HG02840 (cell line): ENCODE data around the gene TAMALIN.

Experiments used
- ATAC-seq: cut with Tn5 transposase; IDR thresholded peaks from one replicate; pipeline ENCODE4 v1.9.1; 2021; ENCODE audit warnings: mild to moderate bottlenecking, moderate library complexity, moderate number of reproducible peaks; ENCODE audit not compliant: unreplicated experiment, low FRiP score

TAMALIN gene

DNA sequence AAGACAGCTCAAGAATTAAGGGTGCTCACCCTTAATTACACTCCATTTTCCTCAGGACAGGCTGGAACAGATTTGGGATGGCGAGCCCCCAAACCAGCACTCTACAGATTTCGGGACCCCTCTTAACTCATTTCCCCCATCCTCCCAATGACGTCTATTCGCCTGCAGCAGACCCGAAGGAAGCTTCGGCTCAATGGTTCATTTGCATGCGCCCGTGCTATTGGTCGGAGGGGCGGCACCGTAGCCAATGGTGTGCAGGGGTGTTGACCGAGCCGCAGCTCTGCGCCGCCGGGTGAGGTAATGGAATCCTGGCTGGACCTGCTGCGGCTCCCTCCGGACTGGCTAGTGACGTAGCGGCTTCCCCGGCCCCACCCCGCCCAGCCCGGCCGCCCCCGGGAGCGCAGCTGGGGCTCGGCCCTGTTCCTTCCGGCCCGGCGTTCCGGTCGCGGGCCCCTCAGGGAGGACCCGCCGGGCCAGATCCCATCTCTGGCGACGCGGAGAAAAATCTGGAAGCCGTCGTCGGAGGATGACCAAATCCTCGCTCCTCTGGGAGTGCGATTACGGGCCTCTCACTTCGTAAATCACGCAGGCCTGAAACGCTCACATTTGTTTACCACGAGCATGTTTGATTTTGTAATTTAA lies 26.2 kb downstream of the TAMALIN start:
- ATAC-seq: peak; percentile 74

DNA sequence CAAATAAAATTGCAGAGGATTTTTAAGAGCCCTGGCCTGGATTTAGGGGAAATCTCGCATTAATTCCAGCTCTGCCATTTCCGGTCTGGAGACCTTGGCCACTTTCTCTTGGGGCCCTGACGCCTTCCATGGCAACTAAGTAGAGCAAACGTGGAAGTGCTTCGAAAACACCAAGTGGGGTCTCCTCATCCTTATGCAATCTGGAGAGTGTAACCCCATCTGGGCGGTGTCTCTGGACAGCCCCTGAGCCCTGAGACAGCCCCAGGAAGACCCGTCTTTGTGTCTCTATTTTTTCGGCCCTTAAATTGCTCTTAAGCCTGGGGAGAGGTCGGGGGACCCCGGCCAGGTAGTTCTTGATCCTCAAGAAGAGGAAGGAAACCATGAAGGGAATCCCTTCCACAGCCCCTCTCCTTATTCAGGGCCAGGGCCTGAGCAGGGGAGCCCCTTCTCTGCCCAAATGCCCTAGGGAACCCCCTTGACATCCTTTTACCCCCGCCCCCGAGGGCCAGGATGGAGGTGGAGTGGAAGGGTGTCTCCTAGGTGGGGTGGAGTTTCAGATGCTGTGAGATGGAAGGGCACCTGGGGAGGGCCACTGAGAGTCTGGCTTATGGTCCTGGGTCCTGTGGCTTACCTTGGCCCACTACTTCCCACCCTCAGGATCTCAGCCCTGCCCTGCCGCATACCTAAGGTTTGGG lies 26.8 kb downstream of the TAMALIN start:
- no peak for ATAC-seq

DNA sequence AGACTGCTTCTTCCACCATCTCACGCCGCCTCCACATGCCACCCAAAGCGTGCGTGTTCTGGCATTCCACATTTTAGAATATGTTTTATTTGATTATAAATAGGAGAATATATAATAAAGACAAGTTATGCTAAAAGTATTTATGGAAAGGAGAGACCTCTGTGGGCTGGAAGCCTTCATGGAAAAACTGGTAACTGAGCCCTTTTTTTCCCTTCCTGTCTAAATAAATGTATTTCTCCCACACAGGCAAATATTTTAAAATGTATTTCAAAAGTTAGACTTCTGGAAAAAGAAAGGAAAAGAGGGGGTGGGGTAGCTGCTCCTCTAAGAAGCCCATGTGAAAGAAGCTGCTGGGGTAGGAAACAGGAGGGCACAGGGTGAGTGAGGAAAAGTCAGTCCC lies 28.4 kb downstream of the TAMALIN start:
- ATAC-seq: no peak

DNA sequence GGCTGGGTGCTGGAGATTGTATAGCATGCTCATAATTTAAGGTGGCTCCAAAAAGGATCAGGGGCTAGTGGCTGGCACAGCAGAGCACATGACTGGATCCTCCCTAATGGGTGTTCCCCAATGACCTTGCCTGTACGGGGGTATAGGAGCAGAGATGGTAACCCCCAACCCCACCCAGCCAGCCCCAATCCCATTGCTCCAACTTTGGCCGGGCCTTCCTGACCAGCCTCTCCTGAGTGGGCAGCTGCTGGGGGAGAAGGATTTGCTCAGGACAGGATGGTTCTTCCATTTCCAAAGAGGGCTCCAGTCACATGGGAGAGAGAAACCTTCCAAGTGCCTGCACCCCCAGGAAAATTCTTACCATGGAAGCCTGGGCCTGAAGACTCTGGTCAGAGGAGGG lies 29.2 kb downstream of the TAMALIN start:
- no peak for ATAC-seq

DNA sequence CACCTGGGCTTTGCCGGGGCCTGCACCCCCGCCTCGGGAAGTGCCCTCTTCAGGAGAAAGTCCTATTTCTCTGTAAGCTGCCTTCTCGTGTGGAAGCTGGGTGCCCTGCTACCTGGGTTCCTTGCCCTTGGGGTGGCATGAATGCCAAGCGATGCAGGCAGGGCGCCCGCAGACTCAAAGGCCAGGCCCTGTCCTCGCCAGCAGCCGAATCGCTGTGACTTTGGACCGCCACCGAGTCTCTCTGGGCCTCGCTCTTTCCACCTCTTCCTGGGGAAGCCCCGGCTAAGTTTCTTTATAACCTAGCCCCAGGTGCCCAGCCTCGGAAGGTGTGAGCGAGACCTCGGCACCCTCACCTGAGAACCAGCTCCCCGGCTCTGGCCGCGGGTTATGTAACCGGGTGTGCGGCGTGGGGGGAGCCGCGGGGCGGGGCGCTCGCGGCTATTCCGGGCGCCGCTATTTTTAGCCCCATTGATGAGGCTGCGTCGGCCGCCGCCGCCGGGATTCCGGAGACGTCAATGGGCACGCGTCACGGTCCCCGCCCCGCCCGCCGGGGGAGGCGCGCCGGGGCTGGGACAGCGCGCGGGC lies 29.9 kb downstream of the TAMALIN start:
- peak; percentile 47 for ATAC-seq

DNA sequence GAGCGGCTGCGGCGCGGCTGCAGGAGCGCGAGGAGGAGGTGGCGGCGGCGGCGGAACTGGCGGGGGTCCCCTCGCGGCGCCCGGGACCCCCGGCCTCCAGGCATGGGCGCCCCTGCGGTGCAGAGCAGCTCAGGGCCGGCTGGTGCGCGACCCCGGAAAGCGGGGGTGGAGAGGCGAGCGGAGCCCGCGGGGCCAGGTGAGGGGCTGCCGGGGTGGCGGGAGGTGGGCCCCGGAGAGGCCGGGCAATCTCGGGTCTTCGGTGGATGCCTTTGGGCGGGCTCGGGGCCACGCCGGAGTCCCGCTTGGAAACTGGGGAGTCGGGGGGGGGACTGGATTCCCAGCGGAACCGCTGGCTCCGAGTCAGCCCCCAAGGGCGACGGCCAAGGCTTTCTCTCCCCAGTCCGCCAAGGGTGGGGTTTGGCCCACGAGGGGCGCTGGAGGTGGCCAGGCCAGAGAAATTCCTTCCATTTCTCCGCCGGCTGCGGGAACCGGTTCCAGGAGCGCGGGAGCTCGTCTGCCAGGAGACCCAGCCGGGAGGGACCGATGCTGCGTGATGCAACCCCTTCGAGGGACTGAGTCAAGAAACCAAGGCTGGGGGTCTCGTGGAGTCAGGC lies 30.6 kb downstream of the TAMALIN start:
- ATAC-seq: no peak

DNA sequence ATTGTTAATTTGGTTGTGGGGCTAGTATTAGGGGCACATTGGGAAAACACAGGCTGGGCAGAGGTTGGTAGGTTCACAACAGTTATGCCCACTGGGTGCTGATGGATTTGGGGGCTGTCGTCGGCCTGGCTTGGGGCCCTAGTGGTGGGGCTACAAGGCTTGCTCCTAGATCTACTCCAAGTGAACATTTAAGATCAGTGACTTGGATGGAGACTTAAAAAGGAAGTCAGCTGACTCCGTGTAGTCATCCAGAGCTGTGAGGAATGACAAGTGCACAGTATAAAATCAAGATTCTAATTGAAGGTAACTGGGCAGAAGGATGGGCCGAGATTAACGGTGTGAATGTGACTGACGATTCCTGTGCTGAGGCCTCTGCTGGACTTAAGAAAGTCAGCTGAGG lies 31.7 kb downstream of the TAMALIN start:
- ATAC-seq: no peak

DNA sequence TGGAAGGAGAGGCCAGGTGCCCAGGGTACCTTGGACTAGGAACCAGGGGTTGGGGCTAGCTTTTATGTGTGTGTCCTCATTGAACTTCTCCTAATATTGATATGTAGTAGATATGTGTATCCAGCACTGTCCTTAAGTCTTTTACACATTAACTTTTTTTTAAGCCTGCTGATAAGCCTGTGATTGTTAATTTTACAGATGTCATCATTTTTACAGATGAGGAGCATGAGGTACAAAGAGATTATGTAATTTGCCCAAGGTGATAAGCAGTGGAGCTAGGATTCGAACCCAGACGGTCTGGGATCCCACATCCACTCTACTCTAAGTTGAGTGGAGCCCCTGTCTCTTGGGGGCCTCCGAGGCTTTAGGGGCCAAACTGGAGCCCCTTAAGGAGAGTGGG lies 34.3 kb downstream of the TAMALIN start:
- ATAC-seq: no peak

DNA sequence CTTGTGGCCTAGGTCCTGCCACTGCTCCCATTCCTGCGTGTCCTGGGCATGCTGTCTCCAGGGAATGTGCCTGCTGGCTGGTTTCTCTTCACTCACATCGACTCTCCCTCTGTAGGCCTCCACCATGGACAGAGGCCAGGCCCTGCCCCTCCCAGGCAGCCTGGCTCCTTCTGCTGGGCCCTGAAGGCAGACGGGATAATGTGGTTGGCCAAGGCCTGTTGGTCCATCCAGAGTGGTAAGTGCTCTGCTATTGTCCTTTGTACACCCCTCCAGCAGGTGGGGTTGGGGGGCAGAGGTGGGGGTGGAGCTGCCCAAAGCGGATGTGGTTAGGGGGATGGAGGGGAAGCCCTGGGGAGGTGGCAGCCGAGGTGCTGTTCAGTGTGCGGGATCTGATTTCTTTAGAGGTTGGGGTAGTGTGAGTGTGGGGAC lies 35.0 kb downstream of the TAMALIN start:
- ATAC-seq: no peak

DNA sequence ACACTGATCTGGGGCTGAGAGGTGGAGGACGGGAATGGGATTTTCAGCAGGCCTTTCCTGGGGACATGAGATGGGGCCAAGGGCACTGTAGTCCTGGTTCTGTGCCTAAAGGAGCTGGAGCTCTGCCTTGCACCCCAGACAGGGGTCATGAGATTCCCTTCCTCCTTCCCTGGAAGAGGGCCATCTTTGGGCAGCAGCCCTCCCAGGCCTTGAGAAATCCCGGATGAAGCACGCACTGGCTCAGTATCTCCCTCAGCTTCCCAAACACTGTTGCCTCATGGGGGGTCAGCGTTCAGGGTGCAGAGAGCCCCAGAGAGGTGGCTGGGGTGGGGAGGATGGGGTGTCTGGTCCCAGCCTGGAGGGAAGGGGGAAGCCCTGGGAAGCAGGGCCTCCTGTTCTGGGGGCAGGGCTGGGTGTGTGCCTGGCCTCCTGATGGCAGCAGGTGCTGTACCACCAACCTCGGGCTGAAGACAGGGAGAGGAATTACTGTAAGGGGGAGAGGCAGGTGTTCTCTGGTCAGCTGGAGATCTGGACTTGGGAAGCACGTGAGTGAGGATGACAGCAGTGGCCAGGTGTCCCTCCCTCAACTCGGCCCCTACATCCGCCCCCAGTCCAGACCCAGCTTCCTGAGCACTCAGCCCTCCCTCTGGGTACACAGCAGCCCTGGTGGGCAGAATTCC lies 36.1 kb downstream of the TAMALIN start:
- ATAC-seq: no peak

DNA sequence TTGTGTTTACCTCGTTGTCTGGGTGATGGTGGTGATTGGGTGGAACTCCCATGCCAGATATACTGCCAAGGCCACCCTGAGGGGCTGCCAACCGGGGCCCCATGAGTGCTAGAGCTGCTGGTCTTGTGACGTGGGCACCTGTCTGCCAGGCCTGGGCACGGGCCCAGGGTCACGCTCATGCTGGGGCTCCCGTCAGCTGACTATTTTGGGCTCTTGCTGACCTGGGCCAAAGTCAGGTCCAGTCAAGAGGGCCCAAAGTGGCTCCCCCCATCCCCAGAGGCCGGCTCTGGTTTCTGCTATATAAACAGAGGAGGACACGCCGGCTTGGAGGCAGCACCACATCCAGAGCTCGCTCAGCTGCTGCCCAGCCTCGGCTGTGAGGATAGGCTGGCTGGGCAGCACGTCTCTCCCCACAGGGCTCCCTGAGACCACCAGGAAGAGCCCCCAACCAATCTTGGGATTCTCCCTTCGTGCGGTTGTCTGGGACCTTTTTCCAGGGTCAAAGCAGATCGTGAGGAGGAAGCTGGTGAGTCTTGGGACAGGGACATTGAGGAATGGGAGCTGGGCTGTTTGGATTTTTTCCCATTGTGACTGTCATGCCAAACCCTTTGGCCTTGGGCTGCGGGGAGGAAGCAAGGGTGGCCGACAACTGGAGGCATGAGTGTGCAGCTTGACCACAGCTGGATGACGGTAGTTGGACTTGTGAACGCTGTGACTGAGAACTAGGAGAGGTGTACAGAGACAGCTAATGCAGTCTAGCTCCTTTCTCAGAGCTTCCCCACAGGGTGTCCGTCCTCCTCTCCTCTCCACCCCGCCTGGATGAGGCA lies 36.9 kb downstream of the TAMALIN start:
- no peak for ATAC-seq

DNA sequence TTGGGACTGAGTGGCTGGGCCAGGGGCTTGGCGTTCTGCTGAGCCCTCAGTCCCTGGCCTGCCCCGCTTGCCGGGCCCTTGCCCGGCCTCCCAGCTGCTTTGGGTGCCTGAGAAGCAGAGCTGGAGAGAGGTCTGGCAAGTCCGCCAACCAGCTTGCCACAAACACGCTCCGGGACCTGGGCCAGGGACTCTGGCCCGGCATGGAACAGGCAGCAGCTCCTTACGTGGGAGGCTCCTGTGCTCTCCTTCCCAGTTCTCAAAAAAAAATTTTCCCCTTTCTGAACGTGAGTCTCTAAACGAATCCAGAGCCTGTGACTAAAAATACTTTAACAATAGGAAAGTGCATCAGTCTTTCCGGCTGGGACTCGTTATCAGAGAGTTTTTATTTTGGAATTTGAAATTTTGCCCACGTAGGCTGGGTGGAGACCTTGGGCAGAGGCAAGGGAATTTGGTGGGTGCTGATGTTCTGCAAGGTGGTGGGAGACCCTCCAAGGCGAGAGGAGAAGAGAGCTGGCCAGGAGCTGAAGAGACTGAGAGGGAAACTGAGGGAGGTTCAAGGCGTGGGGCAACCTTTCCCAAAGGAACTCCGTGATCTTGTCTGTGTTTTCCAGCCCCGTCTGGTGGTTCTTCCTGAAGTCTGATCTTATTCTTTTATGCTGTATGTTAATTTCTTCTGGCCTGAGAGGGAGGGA lies 37.7 kb downstream of the TAMALIN start:
- no peak for ATAC-seq

DNA sequence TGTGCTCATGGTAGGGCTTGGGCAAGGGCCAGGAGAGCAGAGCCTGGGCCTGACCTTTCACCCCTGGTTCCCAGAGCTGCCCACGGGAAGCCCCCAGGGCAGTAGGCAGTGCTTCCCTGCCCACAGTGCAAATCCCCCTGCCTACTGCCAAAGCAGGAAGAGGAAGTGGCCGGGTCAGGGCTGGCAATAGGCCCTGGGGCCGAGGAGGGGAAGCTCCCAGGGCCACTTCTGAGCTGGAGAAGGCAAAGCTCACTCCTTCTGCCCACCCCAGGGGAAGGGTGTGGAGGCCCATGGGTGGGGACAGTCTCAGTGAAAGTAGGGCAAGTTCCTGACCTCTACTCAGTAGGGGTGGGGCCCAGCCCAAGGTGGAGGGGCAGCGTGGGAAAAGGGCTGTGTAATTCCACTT lies 39.1 kb downstream of the TAMALIN start:
- no peak for ATAC-seq

DNA sequence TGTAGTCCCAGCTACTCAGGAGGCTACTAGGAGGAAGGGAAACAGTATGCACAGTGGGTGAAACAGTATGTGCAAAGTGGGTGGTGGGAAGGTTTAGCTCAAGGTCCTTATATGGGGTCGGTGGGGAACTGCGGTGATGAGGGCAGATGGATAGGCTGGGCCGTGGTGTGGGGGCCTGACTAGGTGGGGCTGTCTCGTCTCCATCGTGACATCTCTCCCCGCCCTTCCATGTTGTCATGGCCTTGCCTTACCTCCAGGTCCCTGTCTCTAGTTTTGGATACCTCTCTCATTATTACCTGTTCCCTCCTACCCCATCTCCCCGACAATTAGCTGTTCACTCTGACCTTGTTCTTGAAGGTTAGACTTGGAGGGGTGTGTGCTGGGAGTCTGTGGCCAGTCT lies 40.1 kb downstream of the TAMALIN start:
- ATAC-seq: no peak

DNA sequence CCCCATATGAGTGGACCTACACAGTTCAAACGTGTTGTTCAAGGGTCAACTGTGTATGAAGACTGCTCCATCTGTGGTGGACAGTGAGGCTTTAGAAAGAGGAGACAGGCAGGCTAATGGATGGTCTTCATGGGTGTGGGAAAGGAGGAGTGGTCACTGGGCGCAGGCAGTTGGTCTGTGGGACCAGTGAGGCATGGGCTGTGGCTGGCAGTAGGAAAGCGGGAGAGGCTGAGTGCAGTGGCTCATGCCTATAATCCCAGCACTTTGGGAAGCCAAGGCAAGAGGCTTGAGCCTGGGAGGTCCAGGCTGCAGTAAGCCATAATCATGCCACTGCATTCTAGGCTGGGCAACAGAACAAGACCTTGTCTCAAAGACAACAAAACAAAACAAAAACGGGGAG lies 42.5 kb downstream of the TAMALIN start:
- ATAC-seq: no peak

DNA sequence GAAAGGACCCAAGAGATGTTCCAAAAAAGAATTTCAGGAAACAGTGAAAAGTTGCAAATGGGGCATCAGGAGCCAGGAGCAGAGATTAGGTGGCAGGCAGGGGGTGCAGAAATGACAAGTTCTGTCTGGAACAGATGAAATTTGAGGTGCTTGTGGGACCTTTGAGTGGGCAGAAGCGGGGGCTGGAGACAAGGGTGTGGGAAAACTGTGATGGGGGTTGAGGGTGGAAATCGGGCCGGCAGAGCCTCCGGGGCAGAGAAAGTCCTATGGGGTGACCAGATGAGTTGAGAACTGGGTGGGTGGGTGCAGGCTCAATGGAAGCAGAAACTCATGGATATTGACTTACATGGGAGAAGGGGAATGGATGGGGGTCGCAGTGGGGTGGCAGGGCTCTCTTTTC lies 42.9 kb downstream of the TAMALIN start:
- no peak for ATAC-seq

DNA sequence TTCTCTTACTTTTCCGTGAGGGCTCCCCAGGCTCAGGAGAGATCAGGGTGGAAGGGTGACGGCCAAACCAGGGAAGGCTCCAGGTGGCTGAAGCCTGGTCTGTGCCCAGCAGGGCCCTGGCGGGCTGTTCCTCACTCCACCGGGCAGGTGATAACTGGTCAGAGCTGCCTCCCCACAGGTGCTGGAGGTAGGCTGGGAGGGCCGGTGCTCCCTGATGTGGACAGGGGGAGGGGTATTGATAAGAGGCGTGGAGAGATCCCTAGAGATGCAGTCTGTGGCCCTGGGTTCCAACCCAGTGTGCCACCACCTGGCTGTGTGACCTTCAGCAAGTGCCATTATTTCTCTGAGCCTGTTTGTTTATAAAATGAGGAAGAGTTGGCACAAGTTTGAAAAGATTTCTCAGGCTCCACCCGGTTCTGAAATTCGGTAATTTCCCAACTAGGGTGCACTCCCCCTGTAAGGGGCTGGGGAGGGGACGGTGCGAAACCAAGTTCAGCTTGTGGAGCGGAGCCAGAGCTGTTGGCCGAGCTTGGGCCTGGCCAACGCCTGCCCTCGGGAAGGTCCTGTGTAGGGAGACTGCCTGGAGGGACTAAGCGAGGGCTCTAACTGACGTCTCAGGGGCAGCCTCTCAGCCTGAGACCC lies 43.5 kb downstream of the TAMALIN start:
- no peak for ATAC-seq

DNA sequence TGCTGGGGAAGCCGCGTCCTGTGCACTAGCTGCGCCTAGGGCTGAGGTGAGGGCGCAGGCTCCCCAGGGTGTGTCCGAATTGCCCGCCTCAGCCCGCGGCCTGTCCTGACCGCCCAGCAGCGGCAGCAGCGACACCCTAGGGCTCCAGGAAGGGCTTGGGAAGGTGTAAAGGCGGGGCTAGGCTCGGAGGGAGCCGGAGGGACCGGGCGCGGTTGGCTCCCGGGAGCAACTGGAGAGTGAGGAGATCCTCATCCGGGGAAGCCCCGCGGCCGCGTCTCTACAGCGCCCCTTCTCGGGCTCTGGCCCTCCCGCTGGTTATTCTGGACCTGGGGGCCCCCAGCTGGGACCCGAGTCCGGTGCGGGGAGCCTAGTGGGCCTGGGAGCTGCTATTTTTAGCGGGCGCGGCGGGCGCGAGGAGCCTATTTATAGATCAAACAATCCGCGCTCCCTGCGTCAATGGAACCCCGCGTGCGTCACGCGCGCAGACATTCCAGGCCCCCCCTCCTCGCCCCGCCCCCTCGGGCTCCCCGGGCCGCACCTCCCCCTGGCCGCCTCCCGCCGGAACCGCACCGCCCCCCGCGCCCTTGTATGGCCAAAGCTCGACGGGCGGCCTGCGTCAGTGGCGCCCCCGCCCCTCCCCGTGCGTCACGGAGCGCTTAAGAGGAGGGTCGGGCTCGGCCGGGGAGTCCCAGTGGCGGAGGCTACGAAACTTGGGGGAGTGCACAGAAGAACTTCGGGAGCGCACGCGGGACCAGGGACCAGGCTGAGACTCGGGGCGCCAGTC lies 44.2 kb downstream of the TAMALIN start, which contains the start of gene NR4A1:
Gene NR4A1, plus strand, starts transcription at position 685 of the 784 bp plus-strand sequence. CDS start 2,887 bp downstream, outside the sequence.
- ATAC-seq: peak; percentile 73
